HFFc6 (cell line): Measurements from ENCODE around the gene NAV2. TPM values are rescaled to one million over a fixed set of nuclear protein-coding genes. Genes with fewer than 3 reads are reported as not detected.

Experiments used
- DNase-seq: peaks from one replicate; pipeline ENCODE4 v3.0.0-alpha.2; 2018
- H3K27ac Mint-ChIP-seq: 2 replicates; pipeline ENCODE4 v1.8.0; 2020; ENCODE audit warnings: mild to moderate bottlenecking, mixed read lengths
- H3K27me3 Mint-ChIP-seq: 2 replicates; pipeline ENCODE4 v1.8.0; 2021; ENCODE audit warnings: mild to moderate bottlenecking, moderate library complexity, mixed read lengths; ENCODE audit not compliant: insufficient read depth
- H3K36me3 Mint-ChIP-seq: 2 replicates; pipeline ENCODE4 v1.8.0; 2021; ENCODE audit warnings: low read depth, mixed read lengths
- H3K4me1 Mint-ChIP-seq: 2 replicates; pipeline ENCODE4 v1.8.0; 2020; ENCODE audit warnings: low read depth, mixed read lengths
- H3K4me3 Mint-ChIP-seq: 2 replicates; pipeline ENCODE4 v1.8.0; 2020; ENCODE audit warnings: mild to moderate bottlenecking, moderate library complexity, mixed read lengths
- H3K9me3 Mint-ChIP-seq: 2 replicates; pipeline ENCODE4 v1.8.0; 2020; ENCODE audit warnings: mild to moderate bottlenecking, mixed read lengths
- total RNA-seq, 6 experiments: library from RNA; stranded (reverse); fragmentation: NEBNext Ultra II Directional; extraction: Animal tissue kit (Norgen Biotek cat#: 25700); gene quantifications; 2 replicates in 1 of 6; 3 replicates in 5 of 6; pipeline ENCODE4 v1.2.3, GENCODE V29; 2021
- TF ChIP-seq, protein P1 (sequence below): fragments of 200-600 bp; sonication (generic); IDR thresholded peaks from 2 replicates; pipeline ENCODE4 v1.5.0; 2021; ENCODE audit warnings: antibody characterized with exemption, mild to moderate bottlenecking

The NAV2 gene
- total RNA-seq, 6 experiments from 2014 or later, result 12.4 to 34.9 (median 31.8) TPM

DNA sequence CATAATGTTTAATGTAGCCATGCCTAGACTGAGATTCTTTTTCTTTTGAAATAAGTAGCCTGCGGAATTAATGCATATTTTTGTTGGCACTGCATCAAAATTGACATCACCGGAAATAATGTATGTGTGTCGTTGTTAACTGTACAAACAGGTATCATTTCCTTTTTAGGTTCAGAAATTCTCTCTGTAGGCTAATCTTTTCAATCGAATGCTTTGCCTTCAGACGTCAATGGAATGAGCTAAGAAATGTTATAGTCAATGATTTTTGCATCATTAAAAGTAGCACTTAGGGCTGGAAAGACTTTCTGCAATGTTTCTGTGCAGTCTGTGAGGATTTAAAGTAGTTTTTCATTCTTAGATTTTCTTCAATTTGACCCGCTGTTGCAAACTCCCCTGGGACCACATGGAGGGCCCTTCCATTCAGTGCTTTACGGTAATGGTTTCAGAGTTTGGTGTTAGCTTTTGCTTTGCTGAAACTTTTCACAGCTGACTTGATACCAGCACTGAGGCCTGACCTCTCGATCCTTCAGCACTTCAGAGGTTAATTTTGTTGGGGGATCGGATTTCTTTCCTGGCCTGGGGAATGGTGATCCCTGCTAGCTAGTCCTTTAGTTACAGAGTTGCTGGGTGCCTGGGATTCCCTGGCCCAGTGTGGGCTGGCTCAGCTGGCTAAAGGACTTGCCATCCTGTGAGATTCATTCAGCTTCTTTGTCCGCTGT is 309.9 kb downstream of the NAV2 start:
- no peak overlapping the region for H3K27ac Mint-ChIP-seq
- DNase-seq, result no peak
- no peaks in the 10 kb centered on the region for H3K9me3 Mint-ChIP-seq
- H3K4me1 Mint-ChIP-seq, result peaks cover 21% of the 10 kb centered on the region
- 0 out of 2 replicates have a peak, but pooled peaks cover 4% of the 10 kb centered on the region for H3K36me3 Mint-ChIP-seq
- TF ChIP-seq, protein P1, sequence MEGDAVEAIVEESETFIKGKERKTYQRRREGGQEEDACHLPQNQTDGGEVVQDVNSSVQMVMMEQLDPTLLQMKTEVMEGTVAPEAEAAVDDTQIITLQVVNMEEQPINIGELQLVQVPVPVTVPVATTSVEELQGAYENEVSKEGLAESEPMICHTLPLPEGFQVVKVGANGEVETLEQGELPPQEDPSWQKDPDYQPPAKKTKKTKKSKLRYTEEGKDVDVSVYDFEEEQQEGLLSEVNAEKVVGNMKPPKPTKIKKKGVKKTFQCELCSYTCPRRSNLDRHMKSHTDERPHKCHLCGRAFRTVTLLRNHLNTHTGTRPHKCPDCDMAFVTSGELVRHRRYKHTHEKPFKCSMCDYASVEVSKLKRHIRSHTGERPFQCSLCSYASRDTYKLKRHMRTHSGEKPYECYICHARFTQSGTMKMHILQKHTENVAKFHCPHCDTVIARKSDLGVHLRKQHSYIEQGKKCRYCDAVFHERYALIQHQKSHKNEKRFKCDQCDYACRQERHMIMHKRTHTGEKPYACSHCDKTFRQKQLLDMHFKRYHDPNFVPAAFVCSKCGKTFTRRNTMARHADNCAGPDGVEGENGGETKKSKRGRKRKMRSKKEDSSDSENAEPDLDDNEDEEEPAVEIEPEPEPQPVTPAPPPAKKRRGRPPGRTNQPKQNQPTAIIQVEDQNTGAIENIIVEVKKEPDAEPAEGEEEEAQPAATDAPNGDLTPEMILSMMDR, result no peak
- no peak overlapping the region for H3K4me3 Mint-ChIP-seq
- H3K27me3 Mint-ChIP-seq, result peaks cover 2% of the 10 kb centered on the region; the same call in 1 of the 2 replicates

DNA sequence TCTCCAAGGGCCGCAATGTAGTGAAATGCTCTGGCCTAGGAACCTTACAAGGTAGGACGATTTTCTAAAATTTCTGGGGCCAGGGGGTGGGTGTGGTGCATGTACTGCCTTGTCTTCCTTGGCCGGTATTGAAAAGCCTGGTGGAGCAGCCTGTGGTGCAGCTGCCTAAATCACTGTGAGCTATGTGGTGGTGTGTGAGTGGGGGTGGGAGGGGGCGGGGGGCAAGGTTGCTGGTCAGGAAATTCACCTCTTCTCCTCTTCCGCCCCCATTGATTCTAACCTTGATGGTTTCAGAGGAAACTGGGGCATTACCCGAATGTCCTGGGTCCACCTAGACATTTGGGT is 310.4 kb downstream of the NAV2 start:
- DNase-seq, result no peak
- peaks cover 23% of the 10 kb centered on the region for H3K4me1 Mint-ChIP-seq
- H3K9me3 Mint-ChIP-seq, result no peaks in the 10 kb centered on the region
- TF ChIP-seq, protein P1, result no peak
- H3K4me3 Mint-ChIP-seq, result no peak overlapping the region
- H3K36me3 Mint-ChIP-seq, result 0 out of 2 replicates have a peak, but pooled peaks cover 4% of the 10 kb centered on the region
- no peak overlapping the region for H3K27ac Mint-ChIP-seq
- H3K27me3 Mint-ChIP-seq, result peaks cover 2% of the 10 kb centered on the region; the same call in 1 of the 2 replicates

DNA sequence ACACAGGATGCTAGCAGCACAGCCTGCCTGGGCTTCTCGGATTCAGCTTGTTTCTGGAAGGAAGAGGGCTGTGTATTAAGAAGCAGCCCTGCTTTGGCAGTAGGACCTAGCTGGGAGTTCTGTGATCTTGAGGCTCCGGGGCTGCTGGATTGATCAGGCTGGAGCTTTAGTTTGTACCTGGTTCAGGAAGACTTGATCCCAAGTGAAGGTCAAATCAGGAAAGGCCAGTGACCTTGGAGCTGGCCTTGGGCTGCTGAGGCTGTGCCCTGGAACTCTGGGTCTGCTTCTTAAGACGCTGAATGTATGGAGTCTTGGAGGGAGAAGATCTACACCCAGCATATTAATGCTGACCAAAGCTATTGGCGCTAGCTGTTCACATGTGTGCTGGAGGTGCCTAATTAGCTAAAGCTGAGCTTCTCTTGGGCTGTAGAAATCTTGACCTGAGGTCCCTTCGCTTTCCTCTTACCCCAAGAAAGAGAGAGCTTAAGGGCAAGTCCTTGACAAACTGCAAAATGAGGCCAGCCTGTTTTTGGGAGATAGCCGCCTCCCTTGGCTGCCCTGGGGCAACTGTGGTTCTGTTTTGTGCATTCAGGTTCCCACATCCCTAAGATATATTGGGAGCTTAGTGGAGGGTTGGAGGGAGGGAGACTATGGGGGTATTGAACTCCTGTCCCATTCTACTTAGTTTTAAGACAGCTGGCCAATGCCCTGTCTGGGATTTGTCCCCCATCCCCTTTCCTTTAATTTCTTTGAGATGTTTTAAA is 311.7 kb downstream of the NAV2 start:
- DNase-seq, result no peak

DNA sequence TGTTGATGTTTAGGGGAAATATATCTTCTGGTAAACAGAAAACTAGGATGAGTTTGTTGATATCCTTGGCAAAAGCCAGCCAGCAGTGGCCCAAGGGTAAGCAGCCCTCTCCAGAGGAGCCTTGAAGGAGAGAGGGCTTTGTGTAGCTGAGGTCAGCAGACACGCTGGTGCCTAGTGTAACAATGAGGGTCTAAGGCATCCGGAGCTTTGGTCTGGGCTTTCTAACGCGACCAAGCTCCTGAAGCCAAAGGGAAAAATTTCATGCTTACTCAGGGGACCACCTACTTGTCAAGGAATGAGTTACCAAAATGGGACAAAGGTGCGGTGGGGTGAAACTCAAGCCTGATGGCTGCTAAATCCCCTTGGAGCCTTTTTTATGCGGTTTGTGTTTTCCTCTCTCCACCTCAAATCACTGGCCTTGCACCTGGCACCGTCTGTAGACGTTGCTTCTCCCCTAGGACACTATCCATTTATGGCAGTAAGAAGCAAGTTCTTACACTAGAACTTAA is 312.7 kb downstream of the NAV2 start:
- H3K4me1 Mint-ChIP-seq, result peaks cover 31% of the 10 kb centered on the region
- H3K9me3 Mint-ChIP-seq, result no peaks in the 10 kb centered on the region
- DNase-seq, result no peak
- H3K27me3 Mint-ChIP-seq, result peaks cover 2% of the 10 kb centered on the region
- no peak overlapping the region for H3K4me3 Mint-ChIP-seq
- H3K36me3 Mint-ChIP-seq, result no peaks in the 10 kb centered on the region
- H3K27ac Mint-ChIP-seq, result no peak overlapping the region
- TF ChIP-seq, protein P1, result no peak

More for the DNA sequence above, 311.7 kb downstream of the NAV2 start:
- Mint-ChIP-seq H3K4me1 (peaks cover 27% of the 10 kb centered on the region), H3K9me3 (no peaks in the 10 kb centered on the region), H3K4me3 (no peak overlapping the region), H3K27ac (no peak overlapping the region), H3K36me3 (no peaks in the 10 kb centered on the region), H3K27me3 (peaks cover 2% of the 10 kb centered on the region; the same call in 1 of the 2 replicates)
- TF ChIP-seq, protein P1, result no peak

DNA sequence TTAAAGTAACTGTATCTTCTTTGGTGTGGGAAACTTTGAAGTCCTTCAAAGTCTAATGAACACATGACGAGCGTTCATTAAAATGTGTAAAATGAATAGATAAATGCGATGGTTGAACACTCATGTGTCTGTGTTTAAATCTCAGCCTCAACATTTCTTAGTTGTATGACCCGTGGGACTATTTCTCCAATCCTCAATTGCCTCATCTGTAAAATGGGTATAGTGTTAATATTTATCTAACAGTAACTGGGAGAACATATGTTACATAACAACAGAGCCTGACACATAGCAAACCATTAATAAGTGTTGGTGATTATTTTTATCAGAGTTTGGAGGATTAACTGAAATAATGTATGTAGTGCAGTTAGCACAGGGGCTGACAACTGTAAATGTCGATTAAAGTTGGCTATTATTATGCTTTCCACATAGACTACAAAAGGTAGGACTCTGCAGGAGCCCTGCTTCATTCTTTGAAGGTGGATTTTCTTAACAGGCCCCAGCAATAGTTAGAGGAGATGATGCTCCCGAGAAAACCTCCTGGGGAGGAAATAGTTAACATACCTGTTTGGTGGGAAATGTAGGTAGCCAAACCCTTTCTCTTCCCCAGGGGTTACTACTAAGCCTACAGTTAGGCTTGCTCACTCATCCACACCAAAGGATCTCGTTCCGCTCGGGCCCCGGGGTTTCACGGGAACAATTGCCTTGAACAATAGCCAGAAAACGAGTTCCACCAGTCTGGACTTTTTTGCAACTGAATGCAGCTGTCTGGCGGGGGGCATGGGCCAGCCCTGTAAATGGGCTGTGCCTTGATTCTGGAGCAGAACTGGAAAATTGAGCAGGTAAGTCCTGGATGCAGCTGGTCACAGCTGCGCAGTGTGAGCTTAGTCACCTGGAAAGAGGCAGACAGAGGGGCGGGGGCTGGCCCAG is 314.3 kb downstream of the NAV2 start:
- no peaks in the 10 kb centered on the region for H3K9me3 Mint-ChIP-seq
- TF ChIP-seq, protein P1, result no peak
- no peak overlapping the region for H3K4me3 Mint-ChIP-seq
- no peaks in the 10 kb centered on the region for H3K36me3 Mint-ChIP-seq
- 0 out of 2 replicates have a peak overlapping the region, but pooled peaks have one; percentile 9 for H3K27ac Mint-ChIP-seq
- H3K27me3 Mint-ChIP-seq, result peaks cover 2% of the 10 kb centered on the region
- DNase-seq, result no peak
- peaks cover 45% of the 10 kb centered on the region for H3K4me1 Mint-ChIP-seq
